ENCODE measurements around the gene DMTF1.

The DMTF1 gene

DNA sequence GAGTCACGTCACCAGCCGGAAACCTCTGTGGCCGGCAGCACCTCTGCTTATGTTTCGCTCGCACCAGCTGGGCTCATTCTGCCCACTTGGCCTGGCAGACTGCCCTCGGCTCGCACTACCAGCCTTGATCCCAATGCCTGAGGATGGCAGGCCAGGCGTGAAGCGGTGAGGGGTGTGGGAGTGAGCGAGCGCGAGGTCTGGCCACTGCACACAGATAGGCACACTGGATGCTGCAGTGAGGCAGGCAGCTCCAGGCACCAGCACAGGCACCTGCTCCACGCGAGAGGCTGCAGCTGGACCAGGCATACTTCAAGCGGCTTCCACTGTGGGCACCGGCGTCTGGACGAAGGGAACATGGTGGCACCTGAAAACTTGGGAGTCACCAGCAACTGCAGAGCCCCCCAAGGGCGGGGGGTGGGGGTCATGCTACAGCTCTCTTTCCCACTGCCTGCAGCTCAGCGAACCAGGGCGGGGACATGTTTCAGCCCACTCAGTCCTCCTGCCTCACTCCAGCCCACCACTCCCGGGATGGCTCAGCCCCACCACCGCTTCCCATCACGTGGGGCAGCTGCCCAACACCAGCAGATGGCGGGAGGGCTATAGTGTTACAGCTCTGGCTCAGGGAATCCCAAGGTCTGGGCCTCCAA lies 5.4 kb upstream of the DMTF1 start:
- DNase-seq = no peak

DNA sequence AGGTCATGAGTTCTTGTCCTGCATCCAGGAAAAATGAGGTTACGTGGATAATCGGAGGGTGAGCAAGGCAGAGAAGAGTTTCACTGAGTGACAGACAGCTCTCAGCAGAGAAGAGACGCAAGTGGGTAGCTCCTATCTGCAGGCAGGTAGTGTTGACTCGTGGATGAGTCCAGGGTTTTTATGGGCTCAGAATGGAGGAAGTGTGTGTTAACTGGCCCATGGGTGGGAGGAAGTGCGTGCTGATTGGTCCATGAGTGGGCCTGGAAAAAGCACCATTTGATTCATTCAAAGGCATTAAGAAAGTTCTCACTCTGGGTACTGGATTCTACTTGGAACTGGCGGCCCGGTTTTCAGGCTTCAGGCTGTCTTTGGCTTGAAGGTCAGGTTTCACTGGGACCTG lies 4.8 kb upstream of the DMTF1 start:
- DNase-seq = no peak

- DNase-seq = peak; percentile 71
Measured at GRCh38 chr7:87148332-87148955, 3.8 kb upstream of the DMTF1 start.

DNA sequence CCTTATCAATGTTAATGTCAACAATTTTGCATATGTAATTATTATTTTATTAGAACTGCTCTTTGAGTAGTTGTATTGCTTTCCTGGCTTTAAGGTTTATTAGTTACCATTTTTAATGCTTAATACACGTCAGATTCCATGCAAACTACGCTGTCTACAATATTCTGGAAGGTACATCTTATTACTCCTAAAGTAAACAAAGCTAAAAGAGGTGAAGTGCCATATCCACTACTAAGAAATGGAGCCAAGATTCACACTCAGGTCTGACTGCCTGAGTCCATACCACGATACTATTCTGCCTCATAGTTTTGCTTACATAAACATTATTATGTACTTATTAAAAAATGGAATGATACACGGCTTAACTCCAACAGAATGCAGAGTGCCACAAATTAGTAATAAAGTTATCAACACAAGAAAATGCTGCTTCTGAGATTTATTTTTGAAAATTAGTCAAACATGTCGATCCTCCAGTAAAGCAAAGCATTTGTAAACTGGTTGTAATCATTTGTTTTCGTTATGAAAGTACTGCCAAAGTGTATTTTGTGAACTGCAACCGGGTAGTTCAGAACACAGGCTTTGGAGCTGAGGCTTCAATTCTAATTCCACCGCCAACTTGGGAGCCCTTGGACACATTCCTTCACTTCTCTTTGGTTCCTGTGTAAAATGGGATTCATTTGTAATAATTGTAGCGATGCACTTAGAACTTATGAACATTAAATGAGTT lies 1.1 kb upstream of the DMTF1 start:
- peak; percentile 14 for DNase-seq

DNA sequence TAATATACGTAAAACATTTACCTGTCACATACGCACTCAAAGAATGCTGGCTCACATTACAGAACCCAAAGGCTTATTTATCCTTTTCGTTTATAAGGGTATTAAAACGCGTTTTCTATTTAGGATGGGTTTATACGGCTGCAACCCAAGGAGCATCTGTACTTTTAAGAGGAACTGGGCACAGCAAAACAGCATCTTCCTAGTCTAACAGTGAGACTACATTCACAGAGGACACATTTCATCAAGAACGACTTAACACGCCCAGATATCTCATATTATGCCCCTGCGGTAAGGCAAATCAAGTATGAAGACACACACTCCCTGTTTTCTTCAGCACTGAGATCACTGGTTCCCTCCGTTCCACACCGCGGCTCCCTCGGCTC lies 533 bp upstream of the DMTF1 start:
- no peak for DNase-seq

DNA sequence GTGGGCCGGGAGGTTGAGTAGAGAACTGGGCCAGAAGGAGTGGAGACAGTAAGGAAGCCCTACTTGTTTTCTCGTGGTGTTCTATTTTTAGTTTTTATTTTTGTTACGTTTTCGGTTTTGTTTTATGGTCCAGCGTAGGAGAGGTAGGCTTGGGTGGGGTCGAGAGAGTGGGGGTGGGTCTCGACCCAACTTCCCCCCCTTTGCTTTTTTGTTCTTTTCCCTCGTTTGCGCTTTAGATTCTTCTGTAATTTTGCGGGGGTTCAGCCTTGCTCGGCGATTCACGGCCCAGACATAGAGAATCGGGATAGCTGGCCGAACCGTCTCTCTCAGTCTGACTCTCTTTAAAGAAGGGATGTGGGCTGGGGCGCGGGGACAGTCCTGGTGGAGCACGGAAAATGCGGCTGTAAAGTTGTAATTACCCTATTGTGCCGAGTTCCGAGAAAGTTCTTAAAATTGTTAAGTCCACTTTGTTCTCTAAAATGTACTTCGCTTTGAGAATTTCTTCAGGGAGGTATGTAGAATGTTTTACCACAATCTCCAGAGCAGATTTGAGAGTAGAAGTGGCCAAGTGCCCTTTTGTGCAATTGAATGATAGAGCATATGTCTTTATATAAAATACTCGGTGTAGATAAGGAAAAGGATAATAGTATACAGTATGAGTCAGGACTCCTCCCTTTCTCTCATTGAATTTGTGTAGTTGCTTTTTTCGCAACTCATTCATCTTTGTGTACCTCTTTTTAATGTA lies 816 bp downstream of the DMTF1 start:
- peak; percentile 76 for DNase-seq

DNA sequence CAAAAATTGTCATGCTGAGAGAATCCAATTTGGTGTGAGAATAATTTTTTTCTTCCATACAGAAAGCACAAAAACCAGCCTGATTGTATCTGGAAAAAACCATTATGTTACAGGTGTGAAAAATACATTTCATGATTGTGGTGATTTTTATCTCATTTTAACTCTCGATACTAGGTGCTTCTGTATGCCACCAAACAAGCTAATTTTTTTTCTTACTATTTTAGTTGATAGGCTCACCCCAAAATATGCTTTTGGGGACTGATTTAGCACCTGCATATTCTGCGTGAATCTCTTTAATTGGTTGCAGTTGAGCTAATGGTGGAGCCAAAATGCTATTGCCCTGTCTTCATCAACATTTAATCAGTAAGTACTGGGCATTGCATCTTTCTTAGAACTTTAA lies 1.9 kb downstream of the DMTF1 start:
- no peak for DNase-seq

GRCh38 chr7:87154569-87154968 lies 2.3 kb downstream of the DMTF1 start:
- DNase-seq = no peak

DNA sequence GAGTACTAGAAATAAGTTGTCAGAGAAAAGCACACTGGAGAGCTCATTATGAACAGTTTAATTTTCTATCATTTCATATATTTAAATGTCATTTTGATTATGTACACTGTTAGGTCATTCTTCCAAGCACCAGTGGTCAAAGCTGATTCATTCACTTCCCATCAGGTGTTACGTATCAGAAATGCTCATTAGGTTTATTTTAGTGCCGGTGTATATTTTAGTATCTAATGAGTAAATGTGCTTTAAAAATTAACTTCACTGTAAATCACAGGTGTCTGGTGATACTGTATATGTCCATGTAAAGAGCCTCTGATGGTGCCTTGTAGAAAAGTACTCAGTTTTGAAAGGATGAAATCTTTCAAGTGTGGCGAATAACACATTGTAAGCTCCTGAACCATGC lies 3.5 kb downstream of the DMTF1 start:
- no peak for DNase-seq

- DNase-seq = no peak
Measured at GRCh38 chr7:87156709-87157108, 4.5 kb downstream of the DMTF1 start.

GRCh38 chr7:87159538-87159937 lies 7.3 kb downstream of the DMTF1 start:
- no peak for DNase-seq

DNA sequence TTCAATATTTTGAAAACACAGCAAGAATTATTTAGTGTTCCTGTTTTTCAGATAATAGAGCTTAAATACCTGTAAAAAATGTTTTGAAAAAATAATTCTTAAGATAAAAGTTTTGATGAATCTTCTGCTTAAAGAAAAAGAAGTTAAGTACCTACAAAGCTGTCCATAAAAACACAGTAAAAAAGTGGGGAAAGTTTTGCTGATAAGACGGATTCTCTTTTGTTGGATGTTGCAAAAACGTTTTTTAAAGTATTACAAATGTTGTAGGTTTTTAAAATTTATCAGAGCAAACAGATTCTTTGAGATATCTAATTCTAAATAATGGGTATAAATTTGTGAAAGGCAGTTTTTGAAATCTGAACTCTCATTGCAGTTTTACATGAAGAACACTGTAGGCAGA lies 12.2 kb downstream of the DMTF1 start:
- no peak for DNase-seq

DNA sequence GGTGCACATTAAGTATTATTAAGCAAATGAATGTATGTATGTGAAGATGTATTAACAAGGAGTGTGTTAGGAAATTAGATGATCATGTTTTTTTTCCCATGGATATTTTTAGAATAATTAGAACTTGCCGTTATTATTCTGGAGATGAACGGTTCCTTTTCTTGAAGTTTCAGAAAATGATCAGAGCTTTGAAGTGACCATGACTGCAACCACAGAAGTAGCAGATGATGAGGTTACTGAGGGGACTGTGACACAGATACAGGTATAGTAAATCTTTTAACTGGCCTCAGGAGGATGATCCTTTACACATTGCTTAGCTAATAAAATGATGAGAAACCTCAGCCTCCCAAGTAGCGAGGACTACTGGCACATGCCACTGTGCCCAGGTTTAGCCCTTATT lies 18.6 kb downstream of the DMTF1 start:
- DNase-seq = no peak

DNA sequence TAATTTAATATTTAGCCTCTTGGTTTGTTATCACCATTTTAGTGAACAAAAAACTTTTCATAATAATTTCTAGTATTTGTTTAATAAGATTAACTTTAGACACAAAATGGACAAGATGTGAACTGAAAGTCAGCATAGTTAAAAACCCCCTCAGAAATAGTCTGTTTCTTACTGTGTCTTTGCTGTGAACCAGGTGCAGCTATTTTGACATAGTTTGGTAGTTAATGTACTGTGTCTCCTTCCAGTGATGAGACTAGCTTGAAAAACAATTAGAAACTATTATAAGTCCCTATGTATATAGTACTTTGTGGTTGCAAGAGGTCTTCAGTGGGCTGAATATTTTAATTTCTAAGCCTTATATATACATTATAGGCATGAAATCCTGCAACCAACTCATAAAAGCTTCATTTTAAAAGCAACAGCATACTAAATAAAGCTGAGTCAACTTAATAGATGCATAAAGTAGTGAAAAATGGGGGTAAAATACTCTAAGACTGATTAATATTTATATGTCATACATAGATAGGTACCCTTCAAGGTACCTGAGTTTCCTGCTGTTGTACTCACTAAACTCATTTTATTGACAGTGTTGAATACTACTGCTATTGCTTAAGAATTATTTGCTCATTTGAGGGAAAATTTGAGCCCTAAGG lies 19.2 kb downstream of the DMTF1 start:
- no peak for DNase-seq

DNA sequence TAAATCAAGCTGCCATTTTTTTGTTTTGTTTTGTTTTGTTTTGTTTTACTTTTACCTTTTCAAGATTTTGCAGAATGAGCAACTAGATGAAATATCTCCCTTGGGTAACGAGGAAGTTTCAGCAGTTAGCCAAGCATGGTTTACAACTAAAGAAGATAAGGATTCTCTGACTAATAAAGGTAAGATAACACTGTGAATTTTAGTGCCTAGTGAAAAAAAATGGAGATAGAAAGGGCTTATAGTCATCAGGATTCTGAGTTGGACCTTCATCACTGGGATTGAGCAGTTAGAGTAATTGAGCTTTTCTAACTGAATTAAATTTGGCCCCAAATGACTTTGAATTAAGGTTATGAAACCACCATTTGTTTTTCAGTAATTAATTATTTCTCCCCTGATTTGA lies 21.2 kb downstream of the DMTF1 start:
- peak; percentile 17 for DNase-seq

DNA sequence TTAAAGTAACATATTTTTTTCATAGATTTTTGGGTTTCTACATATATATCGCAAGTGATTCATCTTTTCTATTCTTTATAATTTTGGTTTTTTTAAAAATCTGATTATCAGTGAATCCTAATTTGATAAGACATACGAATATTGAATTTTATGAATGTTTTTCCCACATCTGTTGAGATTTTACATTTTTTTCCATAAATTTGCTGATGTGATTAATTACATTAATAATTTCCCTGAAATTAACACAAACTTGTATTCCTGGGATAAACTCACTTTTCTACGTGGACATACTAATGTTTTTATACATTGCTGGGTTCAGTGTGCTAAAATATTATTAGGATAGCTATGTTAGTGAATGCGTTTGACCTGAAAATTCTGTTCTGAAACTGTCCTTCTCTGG lies 26.1 kb downstream of the DMTF1 start:
- DNase-seq = no peak

- DNase-seq = no peak
Measured at GRCh38 chr7:87179180-87179579, 26.9 kb downstream of the DMTF1 start.

DNA sequence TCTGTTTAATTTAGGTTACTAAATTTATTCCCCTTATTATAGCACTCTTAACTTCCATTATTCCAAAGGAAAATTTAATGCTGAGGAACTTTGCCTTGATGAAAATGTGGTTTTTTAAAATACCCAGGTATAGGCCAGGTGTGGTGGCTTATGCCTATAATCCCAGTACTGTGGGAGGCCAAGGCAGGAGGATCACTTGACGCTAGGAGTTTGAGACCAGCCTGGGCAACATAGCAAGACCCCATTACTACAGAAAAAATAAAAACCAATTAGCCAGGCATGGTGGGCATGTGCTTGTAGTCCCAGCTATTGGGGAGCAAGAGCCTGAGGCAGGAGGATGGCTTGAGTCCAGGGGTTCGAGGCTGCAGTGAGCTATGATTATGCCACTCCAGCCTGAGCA lies 34.9 kb downstream of the DMTF1 start:
- DNase-seq = no peak

DNA sequence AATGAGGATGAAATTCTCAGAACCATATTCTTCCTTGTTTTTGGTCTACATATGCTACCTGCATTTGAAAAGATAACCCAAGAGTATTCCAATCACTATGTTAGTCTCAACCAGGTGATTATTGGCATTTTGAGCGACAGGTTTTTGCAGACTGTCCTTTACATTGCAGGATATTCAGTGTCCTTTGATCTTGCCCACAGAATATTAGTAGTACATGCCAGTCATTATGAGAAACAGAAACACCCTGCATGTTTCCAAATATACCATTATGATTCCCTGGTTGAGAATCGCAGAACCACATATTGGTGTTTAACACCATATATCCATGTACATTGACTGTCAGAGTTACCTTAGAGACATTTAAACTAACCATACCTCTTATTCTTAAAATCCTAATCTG lies 36.7 kb downstream of the DMTF1 start:
- no peak for DNase-seq

DNA sequence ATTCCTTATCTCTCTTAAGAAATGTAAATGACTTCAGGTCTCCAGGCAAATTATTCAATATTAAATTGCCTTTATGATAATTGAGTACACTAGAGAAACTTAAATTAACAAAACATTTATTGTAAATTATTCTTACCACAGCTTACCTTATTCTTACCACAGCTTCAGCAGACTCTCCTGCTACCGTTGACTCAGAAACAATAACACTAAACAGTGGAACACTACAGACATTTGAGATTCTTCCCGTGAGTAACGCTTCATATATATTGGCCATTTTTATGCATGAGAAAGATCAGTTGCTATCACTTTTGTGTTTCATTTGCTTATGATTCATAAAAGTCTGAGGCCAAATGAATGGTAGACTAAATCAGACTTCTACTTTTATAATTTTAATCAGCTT lies 38.5 kb downstream of the DMTF1 start:
- no peak for DNase-seq

- no peak for DNase-seq
Measured at GRCh38 chr7:87192784-87193487, 40.7 kb downstream of the DMTF1 start.

- DNase-seq = no peak
Measured at GRCh38 chr7:87193912-87194311, 41.7 kb downstream of the DMTF1 start.

DNA sequence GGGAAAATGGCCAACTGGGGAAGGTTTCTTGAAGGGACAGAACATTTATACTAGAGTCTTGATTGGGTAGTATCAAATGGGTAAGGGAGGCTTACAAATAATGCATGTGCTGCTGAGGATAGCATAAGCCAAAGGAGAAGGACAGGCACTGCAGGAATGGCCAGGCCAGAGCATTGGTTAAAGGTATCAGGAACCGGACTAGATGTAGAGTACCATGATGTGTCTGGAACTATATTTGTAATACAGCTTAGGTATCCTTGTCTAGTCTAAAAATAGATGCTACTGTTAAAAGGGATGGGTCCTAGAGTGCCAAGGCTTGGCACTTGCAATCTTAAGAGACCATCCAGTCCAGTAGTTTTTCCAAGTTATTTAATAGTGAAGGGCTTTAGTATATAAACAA lies 47.0 kb downstream of the DMTF1 start:
- no peak for DNase-seq

Data from hematopoietic multipotent progenitor cell treated with erythropoietin and hydrocortisone succinate and interleukin-3 and kit ligand, for 6 days (in vitro differentiated cells).